H1 (cell line): ENCODE data around the gene DAP.
"Not testable (repeated sequence)": the region's sequence is repeated elsewhere in the genome, so short reads cannot be mapped to it uniquely, and the experiment has no call there.

Source experiments
- CBX5 ChIP-seq: fragments of 300-800, 300-1000 bp; sonication (generic); IDR thresholded peaks from 2 replicates; pipeline ENCODE4 v1.7.1; 2016; ENCODE audit warnings: antibody characterized with exemption, low read length, low read depth
- CHD1 ChIP-seq: IDR thresholded peaks from 2 replicates; pipeline ENCODE4 v1.6.1; 2012; ENCODE audit warnings: low read depth, low read length, improper control_type of control experiment
- CTCF ChIP-seq, 3 experiments: IDR thresholded peaks; 1 replicate in 2 of 3; 2 replicates in 1 of 3; pipeline versions ENCODE4 v1.5.1 to v1.6.1; 2011; ENCODE audit warnings: low read length in 3 of 3, mild to moderate bottlenecking in 3 of 3, inconsistent platforms in 2 of 3, low read depth in 1 of 3, moderate library complexity in 1 of 3; ENCODE audit not compliant: insufficient read depth in 1 of 3; ENCODE audit errors: control extremely low read depth in 1 of 3
- EGR1 ChIP-seq: IDR thresholded peaks from 2 replicates; pipeline ENCODE4 v1.6.1; 2011; ENCODE audit warnings: low read depth, low read length, borderline replicate concordance
- EP300 ChIP-seq, 2 experiments: IDR thresholded peaks; 1 replicate in 1 of 2; 2 replicates in 1 of 2; pipeline ENCODE4 v1.6.1; 2011 to 2012; ENCODE audit warnings: low read depth in 2 of 2, low read length in 2 of 2, mild to moderate bottlenecking in 2 of 2, borderline replicate concordance in 1 of 2, inconsistent platforms in 1 of 2, moderate library complexity in 1 of 2
- EZH2 ChIP-seq: fragments of 200-600 bp; sonication (generic); IDR thresholded peaks from 2 replicates; pipeline ENCODE4 v1.7.1; 2012; ENCODE audit warnings: low read depth, mild to moderate bottlenecking, moderate library complexity, low read length, inconsistent platforms; ENCODE audit not compliant: severe bottlenecking
- HDAC6 ChIP-seq: IDR thresholded peaks from one replicate; pipeline ENCODE4 v1.7.1; 2012; ENCODE audit warnings: low read depth, mild to moderate bottlenecking, inconsistent platforms, low read length, moderate library complexity
- KDM1A ChIP-seq: fragments of 200-600, 300-600 bp; sonication (generic); IDR thresholded peaks from 2 replicates; pipeline ENCODE4 v1.7.1; 2016; ENCODE audit warnings: mild to moderate bottlenecking, low read length, borderline replicate concordance
- POLR2AphosphoS5 ChIP-seq: IDR thresholded peaks from 2 replicates; pipeline ENCODE4 v1.6.1; 2011; ENCODE audit warnings: low read depth, low read length
- RAD21 ChIP-seq, 2 experiments: IDR thresholded peaks in 1 of 2; conservative IDR thresholded peaks in 1 of 2; 2 replicates each; pipeline ENCODE4 v1.6.1; 2011; ENCODE audit warnings: low read depth in 2 of 2, low read length in 2 of 2, improper control_type of control experiment in 1 of 2, inconsistent platforms in 1 of 2, mild to moderate bottlenecking in 1 of 2, moderate library complexity in 1 of 2
- TCF12 ChIP-seq: IDR thresholded peaks from 2 replicates; pipeline ENCODE4 v1.6.1; 2011; ENCODE audit warnings: low read depth, mild to moderate bottlenecking, low read length
- YY1 ChIP-seq: IDR thresholded peaks from 2 replicates; pipeline ENCODE4 v1.6.1; 2011; ENCODE audit warnings: low read depth, mild to moderate bottlenecking, low read length

DNA sequence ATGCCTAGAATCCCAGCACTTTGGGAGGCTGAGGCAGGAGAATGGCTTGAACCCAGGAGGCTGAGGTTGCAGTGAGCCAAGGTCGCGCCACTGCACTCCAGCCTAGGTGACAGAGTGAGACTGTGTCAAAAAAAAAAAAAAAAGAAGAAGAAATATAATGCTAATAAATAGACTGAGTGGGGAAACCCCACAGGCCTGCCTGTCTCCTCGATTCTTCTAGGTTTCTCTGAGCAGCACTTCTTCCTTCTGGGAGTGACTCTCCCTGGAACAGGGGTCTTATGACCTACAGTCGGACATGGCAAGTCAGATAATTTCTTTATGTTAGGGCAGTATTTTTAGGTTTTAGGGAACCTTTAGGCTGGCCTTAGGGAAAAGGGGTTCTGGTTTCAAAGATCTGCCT is 130.3 kb downstream of the DAP start:
- not testable (repeated sequence) for TF ChIP-seq YY1; EP300 (IDR thresholded peaks at IDR 0.05; ENCODE audit: borderline replicate concordance in 1 of 2, low read depth in 2 of 2, low read length in 2 of 2); TCF12; RAD21 (IDR thresholded peaks at IDR 0.05 in 1 of 2, conservative IDR thresholded peaks at IDR 0.05 in 1 of 2; ENCODE audit: low read depth in 2 of 2, low read length in 2 of 2); EGR1; CTCF (IDR thresholded peaks at IDR 0.05; ENCODE audit: control extremely low read depth in 1 of 3, insufficient read depth in 1 of 3, low read depth in 1 of 3, low read length in 3 of 3); EZH2; CHD1; CBX5; KDM1A; POLR2AphosphoS5; HDAC6
